Kidney epithelial cell (primary cell): ENCODE data around the gene SIRPD. TPM values are rescaled to one million over a fixed set of nuclear protein-coding genes. Genes with fewer than 3 reads are reported as not detected.

ENCODE experiments used
- DNase-seq: peaks from one replicate; pipeline ENCODE4 v3.0.0-alpha.2; 2010; ENCODE audit warnings: low read depth
- H3K27me3 ChIP-seq: 2 replicates; pipeline ENCODE4 v1.6.0; 2011; ENCODE audit warnings: low read length; ENCODE audit not compliant: control insufficient read depth, insufficient read depth
- H3K36me3 ChIP-seq: 2 replicates; pipeline ENCODE4 v1.5.1; 2011; ENCODE audit warnings: low read length; ENCODE audit not compliant: control insufficient read depth, insufficient read depth
- H3K4me3 ChIP-seq: 2 replicates; pipeline ENCODE4 v1.5.1; 2011; ENCODE audit warnings: low read depth, mild to moderate bottlenecking, control low read depth, low read length
- CTCF ChIP-seq: IDR thresholded peaks from 2 replicates; pipeline ENCODE4 v1.5.1; 2011; ENCODE audit warnings: mild to moderate bottlenecking, moderate library complexity, low read length, control low read depth, inconsistent platforms; ENCODE audit not compliant: insufficient read depth, poor library complexity, severe bottlenecking
- total RNA-seq: library from RNA; depleted of rRNA; stranded (reverse); fragments of >200 nt; gene quantifications from 2 replicates; pipeline ENCODE4 v1.2.3, GENCODE V29; 2015

Gene SIRPD
- total RNA-seq, 1 donor from 2014 or later: not detected

- no peaks in the 10 kb centered on the region for H3K27me3 ChIP-seq
- no peak for TF ChIP-seq CTCF
- no peaks in the 10 kb centered on the region for H3K36me3 ChIP-seq
- DNase-seq: no peak
- no peak overlapping the region for H3K4me3 ChIP-seq
These were observed 48.9 kb downstream of the SIRPD start for GRCh38 chr20:1508574-1508973.

GRCh38 chr20:1507276-1507675 lies 50.2 kb downstream of the SIRPD start:
- DNase-seq: no peak
- H3K36me3 ChIP-seq: no peaks in the 10 kb centered on the region
- TF ChIP-seq CTCF: no peak
- H3K27me3 ChIP-seq: no peaks in the 10 kb centered on the region
- H3K4me3 ChIP-seq: no peak overlapping the region

- Histone ChIP-seq H3K36me3 (no peaks in the 10 kb centered on the region), H3K27me3 (no peaks in the 10 kb centered on the region), H3K4me3 (no peak overlapping the region)
- no peak for TF ChIP-seq CTCF
- no peak for DNase-seq
These were observed 51.6 kb downstream of the SIRPD start for GRCh38 chr20:1505871-1506270.

GRCh38 chr20:1505361-1505760 lies 52.1 kb downstream of the SIRPD start:
- no peaks in the 10 kb centered on the region for H3K36me3 ChIP-seq
- TF ChIP-seq CTCF: no peak
- H3K4me3 ChIP-seq: no peak overlapping the region
- DNase-seq: no peak
- no peaks in the 10 kb centered on the region for H3K27me3 ChIP-seq

- H3K36me3 ChIP-seq: no peaks in the 10 kb centered on the region
- DNase-seq: peak; percentile 74
- H3K4me3 ChIP-seq: no peak overlapping the region
- TF ChIP-seq CTCF: peak; percentile 100
- H3K27me3 ChIP-seq: no peaks in the 10 kb centered on the region
These were observed 53.8 kb downstream of the SIRPD start for GRCh38 chr20:1503564-1504227.

GRCh38 chr20:1500496-1500895 lies 57.0 kb downstream of the SIRPD start:
- DNase-seq: no peak
- no peak overlapping the region for H3K4me3 ChIP-seq
- no peaks in the 10 kb centered on the region for H3K27me3 ChIP-seq
- no peaks in the 10 kb centered on the region for H3K36me3 ChIP-seq
- TF ChIP-seq CTCF: no peak
